GM12891 (cell line): Measurements from ENCODE around the gene CINP.
"Not testable (repeated sequence)": the region's sequence is repeated elsewhere in the genome, so short reads cannot be mapped to it uniquely, and the experiment has no call there.

Experiments
- DNase-seq: peaks from one replicate; pipeline ENCODE4 v3.0.0; 2011; ENCODE audit warnings: low spot score; ENCODE audit not compliant: insufficient read length
- FAIRE-seq: peaks from 2 replicates; lab custom pipeline; 2011; peaks lifted over from hg19 to GRCh38; lab: Jason Lieb, UNC
- PAX5 ChIP-seq: IDR thresholded peaks from 2 replicates; pipeline ENCODE4 v1.6.1; 2011; ENCODE audit warnings: low read length, moderate library complexity, mild to moderate bottlenecking; ENCODE audit not compliant: insufficient read depth, severe bottlenecking
- POLR2A ChIP-seq: IDR thresholded peaks from 2 replicates; pipeline ENCODE4 v1.6.1; 2011; ENCODE audit warnings: low read depth, low read length, control low read depth
- POLR2AphosphoS5 ChIP-seq: IDR thresholded peaks from 2 replicates; pipeline ENCODE4 v1.6.1; 2011; ENCODE audit warnings: low read depth, low read length, control low read depth
- POU2F2 ChIP-seq: IDR thresholded peaks from 2 replicates; pipeline ENCODE4 v1.6.1; 2011; ENCODE audit warnings: low read depth, mild to moderate bottlenecking, control low read depth, low read length, moderate library complexity
- SPI1 ChIP-seq: IDR thresholded peaks from 2 replicates; pipeline ENCODE4 v1.6.1; 2011; ENCODE audit warnings: low read depth, low read length, control low read depth
- TAF1 ChIP-seq: IDR thresholded peaks from 2 replicates; pipeline ENCODE4 v1.6.1; 2011; ENCODE audit warnings: low read depth, low read length, control low read depth

Gene CINP

DNA sequence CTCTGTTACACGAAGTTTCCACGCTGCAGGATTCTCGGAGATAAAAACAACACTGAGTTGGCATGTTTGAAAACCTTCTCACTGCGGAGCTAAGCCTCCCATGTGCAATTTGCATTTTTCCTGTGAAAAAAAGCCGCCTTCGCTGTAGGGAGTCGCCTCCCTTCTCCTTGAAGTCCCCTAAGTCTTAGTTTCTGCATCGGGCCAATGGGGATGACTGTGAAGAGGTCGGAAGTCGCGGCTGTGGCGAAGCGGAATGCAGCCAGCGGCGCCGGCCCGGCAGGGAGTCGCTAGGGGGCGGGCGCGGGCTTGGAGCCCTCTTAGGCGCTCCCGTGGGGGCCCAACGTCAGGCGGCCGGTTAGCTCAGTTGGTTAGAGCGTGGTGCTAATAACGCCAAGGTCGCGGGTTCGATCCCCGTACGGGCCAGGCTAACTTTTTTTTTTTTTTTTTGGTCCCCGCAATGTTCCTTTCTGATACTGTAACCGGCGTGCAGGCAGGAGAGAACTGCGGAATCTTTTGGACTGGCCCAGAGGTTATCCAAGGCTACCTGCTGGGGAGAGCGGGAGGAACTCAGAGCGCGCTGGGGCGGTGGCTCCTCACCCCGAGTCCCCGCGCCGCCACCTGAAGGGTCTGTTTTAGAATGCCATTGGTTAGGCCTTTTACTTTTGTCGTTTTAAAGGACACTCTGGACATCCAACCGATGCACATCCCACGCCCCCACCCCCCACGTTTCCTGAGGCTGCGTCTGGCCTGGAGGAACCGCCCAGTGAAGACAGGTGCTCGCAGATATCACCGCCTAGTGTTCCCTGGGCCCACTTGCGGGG, 45.7 kb downstream of the CINP start:
- peak; percentile 29 for TF ChIP-seq PAX5
- 0 out of 2 replicates have a peak, but pooled peaks have one; percentile 22 for TF ChIP-seq TAF1
- TF ChIP-seq POLR2A = no peak
- peak; percentile 23; the same call in 1 of the 2 replicates for TF ChIP-seq POU2F2
- DNase-seq (peak; percentile 76), FAIRE-seq (peak; percentile 78)

DNA sequence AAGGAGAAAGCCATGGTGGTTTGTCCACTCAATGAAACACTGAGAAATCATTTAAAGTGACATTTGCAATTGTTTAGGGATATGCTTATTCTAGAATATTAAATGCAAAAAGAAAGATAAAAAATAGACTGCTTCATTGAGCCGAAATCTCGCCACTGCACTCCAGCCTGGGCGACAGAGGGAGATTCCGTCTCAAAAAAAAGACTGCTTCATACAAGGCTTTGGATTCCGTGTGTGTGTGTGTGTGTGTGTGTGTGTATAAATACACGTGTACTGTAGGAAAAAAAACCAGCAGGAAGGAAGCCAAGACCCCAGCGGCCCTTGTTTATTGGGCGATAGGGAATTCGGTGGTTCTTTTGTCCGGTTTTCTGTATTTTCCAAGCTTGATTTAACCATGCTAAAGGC, 46.4 kb downstream of the CINP start:
- no peak for FAIRE-seq
- TF ChIP-seq POU2F2 (no peak), PAX5 (no peak), POLR2AphosphoS5 (no peak), POLR2A (no peak), SPI1 (no peak), TAF1 (no peak)
- no peak for DNase-seq

DNA sequence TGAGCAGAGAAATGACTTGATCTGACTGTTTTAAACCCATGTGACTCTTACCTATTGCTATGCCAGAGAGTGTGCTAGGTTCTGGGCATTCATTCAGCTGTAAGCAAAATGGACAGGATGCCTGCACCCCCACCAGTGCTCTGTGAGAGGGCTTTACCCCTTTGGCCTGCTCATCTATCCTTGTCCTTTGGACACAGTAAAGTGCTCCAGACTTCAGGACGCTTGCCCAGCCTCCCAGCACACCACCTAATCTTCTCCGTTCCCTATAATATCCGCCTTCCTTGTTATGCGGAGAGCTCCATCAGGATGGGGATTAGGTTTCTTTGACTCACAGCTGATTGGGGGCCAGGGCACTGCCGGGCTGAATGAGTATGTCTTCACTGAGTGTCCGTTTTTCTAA, 47.6 kb downstream of the CINP start:
- no peak for DNase-seq
- TF ChIP-seq TAF1 = no peak
- no peak for FAIRE-seq

DNA sequence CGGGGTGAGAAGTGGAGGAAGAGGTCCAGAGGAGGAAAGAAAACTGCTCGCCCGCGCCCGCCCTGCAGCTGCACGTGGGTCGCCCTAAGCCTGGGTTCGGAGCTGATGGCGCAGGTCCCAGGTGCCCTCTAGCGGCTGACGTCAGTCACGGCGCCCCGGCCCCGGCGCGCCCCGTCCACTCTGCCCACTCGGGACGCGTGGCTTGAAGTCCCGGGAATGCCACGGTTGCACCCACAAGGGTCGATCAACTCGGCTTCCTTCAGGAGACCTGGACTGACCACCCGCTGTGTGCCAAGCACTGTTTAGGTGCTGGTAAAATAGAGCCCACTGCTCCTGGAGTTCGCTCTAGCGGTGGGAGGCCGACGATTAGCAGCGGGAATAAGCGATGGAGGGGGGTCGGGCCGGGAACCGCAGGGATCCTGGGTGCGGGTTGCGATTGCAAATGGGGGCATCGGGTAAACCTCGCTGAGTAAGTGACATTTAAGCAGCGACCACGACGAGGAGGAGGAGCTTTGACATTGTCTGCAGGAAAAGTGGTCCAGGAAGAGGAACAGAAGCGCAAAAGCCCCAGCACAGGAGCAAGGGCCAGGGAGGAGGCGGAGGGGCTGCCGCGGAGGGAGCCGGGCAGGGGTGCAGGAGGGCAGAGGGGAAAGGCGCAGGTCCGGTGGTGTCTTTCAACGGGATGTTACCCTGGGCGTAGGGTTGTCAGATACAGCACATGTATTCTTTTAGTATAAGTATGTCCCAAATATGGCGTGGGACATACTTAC, 48.3 kb downstream of the CINP start:
- TF ChIP-seq POU2F2 = no peak
- no peak for TF ChIP-seq POLR2A
- TF ChIP-seq POLR2AphosphoS5 = no peak
- no peak for TF ChIP-seq TAF1
- TF ChIP-seq PAX5 = peak; percentile 15
- 0 out of 2 replicates have a peak, but pooled peaks have one; percentile 2 for TF ChIP-seq SPI1
- peak; percentile 23 for FAIRE-seq
- DNase-seq = peak; percentile 80

DNA sequence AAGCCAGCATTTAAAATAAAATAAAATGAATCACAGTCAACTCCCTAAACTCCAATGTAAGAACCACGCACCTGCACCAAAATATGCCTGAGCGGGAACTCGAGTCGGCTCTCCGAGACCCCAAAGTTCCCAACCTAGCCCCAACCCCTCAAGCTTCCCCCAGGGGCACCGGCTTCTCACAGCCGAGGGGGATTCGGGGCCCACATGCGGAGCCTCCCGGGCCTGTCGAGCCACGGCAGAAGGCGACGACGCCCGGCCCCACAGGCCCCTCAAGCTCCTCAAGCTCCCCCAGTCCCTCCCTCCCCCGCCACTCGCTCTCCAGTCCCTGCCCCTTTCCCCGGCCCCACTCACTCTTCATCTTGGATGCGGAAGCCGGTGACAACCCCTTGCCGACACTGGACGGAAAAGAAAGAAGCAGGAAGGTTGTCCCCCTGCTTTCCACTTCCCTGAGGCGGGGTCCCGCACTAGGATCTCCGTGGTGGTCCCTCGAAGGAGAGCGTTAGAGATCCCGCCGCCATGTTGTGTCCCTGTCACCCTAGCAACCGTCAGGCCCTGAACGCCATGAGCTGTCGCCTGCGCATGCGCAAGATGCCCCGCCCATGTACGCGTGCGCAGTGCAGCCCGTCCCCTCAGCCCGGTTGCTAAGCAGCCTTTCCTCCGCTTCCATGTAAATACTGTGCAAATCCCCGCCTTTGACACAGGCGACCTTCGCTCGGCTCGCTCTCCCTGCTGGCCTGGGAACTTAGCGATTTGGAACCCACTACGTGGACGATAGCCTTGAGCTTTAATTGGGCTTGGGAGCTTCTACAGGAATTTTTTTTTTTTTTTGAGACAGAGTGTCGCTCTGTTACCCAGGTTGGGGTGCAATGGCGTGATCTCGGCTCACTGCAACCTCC, 57.8 kb downstream of the CINP start, which contains the start of gene MOK:
MOK (minus strand) TSS at position 554 of the 896 bp plus-strand sequence; CDS start at position 358, 196 bp downstream.
- TF ChIP-seq PAX5 (no peak), POLR2A (no peak), SPI1 (no peak)
- DNase-seq (peak; percentile 96), FAIRE-seq (peak; percentile 100)

DNA sequence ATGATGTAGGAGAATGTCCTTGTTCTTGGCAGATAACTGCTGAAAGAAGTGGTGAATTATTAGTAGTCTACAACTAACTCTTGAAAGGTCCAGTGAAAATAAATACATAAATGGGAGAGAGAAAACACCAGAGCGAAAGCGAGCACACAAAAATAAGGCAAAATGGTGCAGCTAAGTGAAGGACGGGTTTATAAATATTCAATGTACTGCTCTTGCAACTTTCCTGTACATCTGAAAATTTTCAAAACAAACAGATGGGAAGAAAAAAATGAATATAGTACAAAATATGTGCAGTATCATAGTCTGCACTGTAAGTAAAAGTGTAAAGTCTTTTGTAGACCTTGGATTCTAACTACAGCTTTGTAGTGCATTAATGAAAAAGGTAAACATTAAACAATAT, 59.0 kb downstream of the CINP start:
- no peak for TF ChIP-seq POLR2A
- no peak for TF ChIP-seq POLR2AphosphoS5
- no peak for TF ChIP-seq POU2F2
- no peak for TF ChIP-seq SPI1
- no peak for TF ChIP-seq TAF1
- no peak for TF ChIP-seq PAX5
- DNase-seq (no peak), FAIRE-seq (no peak)

DNA sequence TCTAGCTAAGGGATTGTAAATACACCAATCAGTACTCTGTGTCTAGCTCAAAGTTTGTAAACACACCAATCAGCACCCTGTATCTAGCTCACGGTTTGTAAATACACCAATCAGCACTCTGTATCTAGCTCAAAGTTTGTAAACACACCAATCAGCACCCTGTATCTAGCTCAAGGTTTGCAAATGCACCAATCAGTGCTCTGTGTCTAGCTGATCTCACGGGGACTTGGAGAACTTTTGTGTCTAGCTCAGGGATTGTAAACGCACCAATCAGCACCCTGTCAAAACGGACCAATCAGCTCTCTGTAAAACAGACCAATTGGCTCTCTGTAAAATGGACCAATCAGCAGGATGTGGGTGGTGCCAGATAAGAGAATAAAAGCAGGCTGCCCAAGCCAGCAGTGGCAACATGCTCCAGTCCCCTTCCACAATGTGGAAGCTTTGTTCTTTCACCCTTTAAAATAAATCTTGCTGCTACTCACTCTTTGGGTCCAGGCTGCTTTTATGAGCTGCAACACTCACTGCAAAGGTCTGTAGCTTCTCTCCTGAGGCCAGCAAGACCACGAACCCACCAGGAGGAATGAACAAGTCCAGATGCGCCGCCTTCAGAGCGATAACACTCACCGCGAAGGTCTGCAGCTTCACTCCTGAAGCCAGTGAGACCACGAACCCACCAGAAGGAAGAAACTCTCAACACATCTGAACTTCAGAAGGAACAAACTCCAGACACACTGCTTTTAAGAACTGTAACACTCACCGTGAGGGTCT, 64.2 kb downstream of the CINP start:
- DNase-seq, FAIRE-seq: not testable (repeated sequence)
